Muscle of arm (tissue), 12 donors: Measurements from ENCODE around the gene ARHGEF6. TPM values are rescaled to one million over a fixed set of nuclear protein-coding genes. Genes with fewer than 3 reads are reported as not detected.

ENCODE experiments used
- polyA plus RNA-seq, 12 donors: library from polyadenylated mRNA; unstranded; fragments of 120-200 nt; gene quantifications; one replicate each; pipeline ENCODE4 v1.2.1, GENCODE V29; 2013; ENCODE audit not compliant: insufficient read length in 12 of 12

Gene ARHGEF6
- polyA plus RNA-seq, 12 donors: 35.4 to 67.4 (median 52.7) TPM; not detected in 1

Other genes starting within 250 kb of the ARHGEF6 start
- gene VGLL1, start 248.7 kb downstream of the ARHGEF6 start, polyA plus RNA-seq: 10 to 100 TPM in 1 of 12 donors, 1 to 10 TPM in 3, under 1 TPM in 3, not detected in 5; 0.15 to 13.2 (median 1.1) TPM
- gene CD40LG, start 132.8 kb downstream of the ARHGEF6 start, polyA plus RNA-seq: 1 to 10 TPM in 1 of 12 donors, under 1 TPM in 4, not detected in 7; 0.07 to 1.0 (median 0.13) TPM
- gene RBMX, start 99.8 kb upstream of the ARHGEF6 start, polyA plus RNA-seq: 100 to 1,000 TPM in 11 of 12 donors, not detected in 1; 187 to 309 (median 242) TPM